Measurements from ENCODE around the gene PSG1.

- TF ChIP-seq CTCF (IDR thresholded peaks at IDR 0.05) (no peak), POLR2A (IDR thresholded peaks at IDR 0.05) (no peak)
Measured at GRCh38 chr19:42816894-42817293, 62.6 kb downstream of the PSG1 start.
